A673 (cell line): ENCODE results near the gene APOL6. TPM values are rescaled to one million over a fixed set of nuclear protein-coding genes. Genes with fewer than 3 reads are reported as not detected.

ENCODE experiments used
- BruUV-seq: library from RNA; stranded (reverse); fragments of 400-500 nt; replicated peaks from 2 replicates; lab custom pipeline; 2021; lab: Mats Ljungman, UMichigan
- CTCF ChIA-PET: fragments of 300-600 bp; sonication (Branson Sonifier 250); formaldehyde crosslinking; loops from one replicate; lab custom pipeline; 2022; ENCODE audit warnings: antibody characterized with exemption; lab: Charles Lee
- POLR2A ChIA-PET: fragments of 300-600 bp; sonication (Branson Sonifier 250); formaldehyde crosslinking; loops from one replicate; lab custom pipeline; 2022; ENCODE audit warnings: antibody characterized with exemption; ENCODE audit not compliant: low non-redundant PET; lab: Charles Lee
- DNase-seq: peaks from one replicate; pipeline ENCODE4 v3.0.0-alpha.2; 2015; ENCODE audit warnings: low spot score
- H3K27ac ChIP-seq: fragments of 200-600 bp; sonication (generic); 2 replicates; pipeline ENCODE4 v1.5.1; 2016; ENCODE audit warnings: mixed run types, low read depth, mild to moderate bottlenecking, mixed read lengths, antibody characterized with exemption, low read length; ENCODE audit not compliant: poor library complexity, severe bottlenecking
- H3K27me3 ChIP-seq: fragments of 200-600 bp; sonication (generic); replicated peaks from 2 replicates; pipeline ENCODE4 v1.6.1; 2017; ENCODE audit warnings: mixed run types, low read depth, mild to moderate bottlenecking, mixed read lengths, antibody characterized with exemption, low read length; ENCODE audit not compliant: insufficient read depth, poor library complexity
- H3K36me3 ChIP-seq: fragments of 200-600 bp; sonication (generic); 2 replicates; pipeline ENCODE4 v1.6.1; 2016; ENCODE audit warnings: mixed run types, mild to moderate bottlenecking, mixed read lengths, antibody characterized with exemption, low read length; ENCODE audit not compliant: insufficient read depth, poor library complexity, severe bottlenecking
- H3K4me1 ChIP-seq: fragments of 200-600 bp; sonication (generic); 2 replicates; pipeline ENCODE4 v1.6.1; 2017; ENCODE audit warnings: mixed run types, mild to moderate bottlenecking, mixed read lengths, antibody characterized with exemption, low read length; ENCODE audit not compliant: insufficient read depth, poor library complexity, severe bottlenecking
- H3K4me3 ChIP-seq: fragments of 200-600 bp; sonication (generic); 2 replicates; pipeline ENCODE4 v1.5.1; 2016; ENCODE audit warnings: low read depth, mixed run types, mild to moderate bottlenecking, mixed read lengths, low read length; ENCODE audit not compliant: poor library complexity, severe bottlenecking
- H3K9me3 ChIP-seq: fragments of 200-600 bp; sonication (generic); 2 replicates; pipeline ENCODE4 v1.6.1; 2016; ENCODE audit warnings: mixed run types, low read depth, mild to moderate bottlenecking, mixed read lengths, antibody characterized with exemption, low read length; ENCODE audit not compliant: poor library complexity, severe bottlenecking
- EZH2 ChIP-seq: fragments of 200-600 bp; sonication (generic); IDR thresholded peaks from 2 replicates; pipeline ENCODE4 v1.6.1; 2017; ENCODE audit warnings: borderline replicate concordance, low read depth, mild to moderate bottlenecking, mixed read lengths, antibody characterized with exemption, low read length; ENCODE audit not compliant: poor library complexity, severe bottlenecking
- intact Hi-C: fragments of 100-400 bp; cut with micrococcal nuclease; formaldehyde crosslinking; loops from one replicate; pipeline ENCODE4 v1.10.0; 2022; ENCODE audit not compliant: unreplicated experiment
- total RNA-seq: library from RNA; stranded (reverse); gene quantifications from 2 replicates; pipeline ENCODE4 v1.2.3, GENCODE V29; 2021
- TF ChIP-seq, protein P1 (sequence below): fragments of 300-800, 200-600 bp; sonication (generic); conservative IDR thresholded peaks from 2 replicates; pipeline ENCODE4 v1.5.1; 2017; ENCODE audit warnings: low read depth, mild to moderate bottlenecking, antibody characterized with exemption, low read length, moderate library complexity, mixed read lengths

APOL6 gene
- total RNA-seq, 1 experiment from 2014 or later = 6.3 TPM

DNA sequence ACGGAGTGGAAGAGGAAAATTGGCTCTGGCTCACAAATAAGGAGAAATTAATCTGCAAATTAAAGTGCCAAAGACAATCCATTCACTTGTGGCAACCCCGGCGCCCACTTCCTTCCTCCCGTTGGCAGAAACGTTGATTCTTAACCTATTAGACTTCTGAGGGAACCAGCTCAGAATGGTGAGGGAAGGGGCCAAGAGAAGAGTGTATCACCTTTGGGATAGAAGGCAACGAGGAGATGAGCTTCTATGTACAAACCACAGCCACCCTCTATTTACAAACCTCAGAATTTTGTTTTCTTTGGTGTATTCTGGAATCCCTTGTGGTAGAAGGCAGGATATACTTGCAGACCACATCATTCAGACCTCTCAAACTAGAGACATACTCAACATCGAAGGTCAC is 32.2 kb upstream of the APOL6 start:
- ChIA-PET CTCF (no interaction called here), POLR2A (no interaction called here)
- Histone ChIP-seq H3K4me3 (no peak overlapping the region), H3K27me3 (no peaks in the 10 kb centered on the region), H3K4me1 (peaks cover 11% of the 10 kb centered on the region), H3K36me3 (no peaks in the 10 kb centered on the region), H3K27ac (no peak overlapping the region), H3K9me3 (no peaks in the 10 kb centered on the region)
- no peak for TF ChIP-seq EZH2
- TF ChIP-seq, protein P1, sequence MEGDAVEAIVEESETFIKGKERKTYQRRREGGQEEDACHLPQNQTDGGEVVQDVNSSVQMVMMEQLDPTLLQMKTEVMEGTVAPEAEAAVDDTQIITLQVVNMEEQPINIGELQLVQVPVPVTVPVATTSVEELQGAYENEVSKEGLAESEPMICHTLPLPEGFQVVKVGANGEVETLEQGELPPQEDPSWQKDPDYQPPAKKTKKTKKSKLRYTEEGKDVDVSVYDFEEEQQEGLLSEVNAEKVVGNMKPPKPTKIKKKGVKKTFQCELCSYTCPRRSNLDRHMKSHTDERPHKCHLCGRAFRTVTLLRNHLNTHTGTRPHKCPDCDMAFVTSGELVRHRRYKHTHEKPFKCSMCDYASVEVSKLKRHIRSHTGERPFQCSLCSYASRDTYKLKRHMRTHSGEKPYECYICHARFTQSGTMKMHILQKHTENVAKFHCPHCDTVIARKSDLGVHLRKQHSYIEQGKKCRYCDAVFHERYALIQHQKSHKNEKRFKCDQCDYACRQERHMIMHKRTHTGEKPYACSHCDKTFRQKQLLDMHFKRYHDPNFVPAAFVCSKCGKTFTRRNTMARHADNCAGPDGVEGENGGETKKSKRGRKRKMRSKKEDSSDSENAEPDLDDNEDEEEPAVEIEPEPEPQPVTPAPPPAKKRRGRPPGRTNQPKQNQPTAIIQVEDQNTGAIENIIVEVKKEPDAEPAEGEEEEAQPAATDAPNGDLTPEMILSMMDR = no peak
- DNase-seq = no peak
- intact Hi-C loops = no loop called here
- BruUV-seq = no TSS peak

DNA sequence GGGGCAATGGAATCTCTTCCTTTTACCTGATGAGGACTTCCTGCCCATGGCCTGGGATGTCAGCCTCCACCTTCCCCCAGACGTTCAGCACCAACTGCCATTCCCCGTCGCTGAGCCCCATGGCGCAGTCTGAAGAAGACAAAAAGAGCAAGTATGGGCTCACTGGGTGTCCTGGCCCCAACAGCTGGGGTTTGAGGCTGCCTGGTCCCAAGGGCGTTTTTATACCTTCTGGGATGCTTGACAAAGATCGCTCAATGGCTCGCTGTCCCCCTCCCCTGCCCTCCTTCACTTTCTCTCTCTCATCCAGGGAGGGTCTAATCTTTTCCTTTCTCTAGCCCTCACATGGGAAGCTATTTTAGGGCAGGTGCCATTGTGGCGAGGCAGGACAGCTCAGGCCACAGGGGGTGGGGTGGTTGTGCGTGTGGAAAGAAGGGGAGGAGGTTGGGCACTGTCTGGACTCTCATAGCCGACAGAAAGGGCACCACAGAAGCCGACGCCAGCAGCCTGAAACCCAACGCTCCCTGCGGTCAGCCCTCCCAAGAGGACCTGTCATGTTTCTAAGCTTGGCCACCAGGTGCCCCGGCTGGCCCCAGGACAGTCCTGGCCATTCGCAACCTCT is 31.0 kb upstream of the APOL6 start, which contains the start of gene MB:
TSS of gene MB (minus strand) at position 193 of the 619 bp plus-strand sequence. CDS start at position 121, 72 bp downstream.
- Histone ChIP-seq H3K27ac (no peak within 1 kb of the TSS), H3K4me1 (peaks cover 12% of the 10 kb centered on the region), H3K9me3 (no peaks in the 10 kb centered on the region), H3K4me3 (no peak within 1 kb of the TSS), H3K36me3 (no peaks in the 10 kb centered on the region), H3K27me3 (no peaks in the 10 kb centered on the region)
- ChIA-PET POLR2A (no interaction called here), CTCF (no interaction called here)
- no peak for DNase-seq
- TF ChIP-seq, protein P1 = no peak
- no peak for TF ChIP-seq EZH2
- intact Hi-C loops = no loop called here
- BruUV-seq = no TSS peak

DNA sequence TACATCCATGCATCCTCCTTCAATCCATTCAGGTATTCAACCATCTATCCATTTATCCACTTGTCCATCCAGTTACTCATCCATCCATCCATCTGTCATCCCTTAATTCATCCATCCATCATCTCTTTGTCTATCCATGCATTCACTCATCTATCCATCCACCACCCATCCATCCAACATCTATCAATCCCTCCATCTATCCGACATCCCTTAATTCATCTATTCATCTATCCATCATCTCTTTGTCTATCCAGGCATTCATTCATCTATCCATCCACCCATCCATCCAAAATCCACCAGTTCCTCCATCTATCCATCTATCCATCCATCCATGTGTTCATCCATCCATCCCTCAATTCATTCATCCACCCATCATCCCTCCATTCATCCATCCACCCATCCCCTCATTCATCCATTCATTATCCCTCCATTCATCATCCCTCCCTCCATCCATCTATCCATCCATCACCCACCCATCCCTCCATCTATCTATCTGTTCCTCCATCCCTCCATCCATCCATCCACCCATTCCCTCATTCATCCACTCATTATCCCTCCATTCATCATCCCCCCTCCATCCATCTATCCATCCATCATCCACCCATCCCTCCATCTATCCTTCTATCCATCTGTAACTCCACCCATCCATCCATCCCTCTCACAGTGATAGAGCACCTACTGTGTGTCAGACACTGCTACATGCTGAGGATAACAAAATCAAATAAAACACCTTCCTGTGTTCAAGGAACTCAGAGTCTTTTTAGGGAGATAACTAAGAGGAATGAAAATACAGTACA is 29.6 kb upstream of the APOL6 start:
- CTCF ChIA-PET = no interaction called here
- DNase-seq = no peak
- BruUV-seq = no TSS peak
- POLR2A ChIA-PET = no interaction called here
- peaks cover 22% of the 10 kb centered on the region for H3K4me1 ChIP-seq
- TF ChIP-seq EZH2 = no peak
- H3K36me3 ChIP-seq = no peaks in the 10 kb centered on the region
- no peaks in the 10 kb centered on the region for H3K27me3 ChIP-seq
- H3K9me3 ChIP-seq = no peaks in the 10 kb centered on the region
- no peak overlapping the region for H3K27ac ChIP-seq
- H3K4me3 ChIP-seq = no peak overlapping the region
- intact Hi-C loops = no loop called here
